ENCODE measurements around the gene CBX7. TPM values are rescaled to one million over a fixed set of nuclear protein-coding genes. Genes with fewer than 3 reads are reported as not detected.

The CBX7 gene
- total RNA-seq, 2 experiments from 2014 or later = 48.6 to 49.1 TPM

- POLR2A ChIA-PET = interaction anchor here (1.3 to 2.7 kb wide), 2 partner anchors 9 to 11 kb away, joined by 5 to 19 read pairs; partner anchors contain the start of gene APOBEC3G
- H3K36me3 Mint-ChIP-seq (ENCODE audit: low read depth) = peaks cover 29% of the 10 kb centered on the region
- intact Hi-C loops (cut with DNase I, micrococcal nuclease) = loop anchor here in 1 of 2 experiments (5.0 kb wide), 1 partner anchor 46 kb away; the partner anchor contains the start of gene APOBEC3F
- peaks cover 65% of the 10 kb centered on the region for H3K4me1 Mint-ChIP-seq (ENCODE audit: low read depth)
- no peaks in the 10 kb centered on the region for H3K27me3 Mint-ChIP-seq
- DNase-seq (no peak), ATAC-seq (ENCODE audit: poor library complexity) (no peak)
- Histone ChIP-seq H3K36me3 (ENCODE audit: insufficient read depth, low read length) (peaks cover 24% of the 10 kb centered on the region), H3K4me3 (ENCODE audit: low read length) (no peak overlapping the region), H3K27me3 (ENCODE audit: control insufficient read depth in 1 of 2, insufficient read depth in 2 of 2, low read length in 2 of 2) (no peaks in the 10 kb centered on the region), H3K9me3 (ENCODE audit: control insufficient read depth in 1 of 2, insufficient read depth in 1 of 2, low read length in 2 of 2) (no peaks in the 10 kb centered on the region), H3K27ac (ENCODE audit: low read depth in 1 of 2, low read length in 2 of 2) (peak overlapping the region; percentile 7 to 30), H3K4me1 (ENCODE audit: insufficient read depth, low read length) (peaks cover 88% of the 10 kb centered on the region)
- CTCF ChIA-PET = interaction anchor here (1.2 kb wide), 1 partner anchor 9 kb away, joined by 3 read pairs; no protein-coding TSS in a partner anchor
- H3K4me3 Mint-ChIP-seq = no peak overlapping the region
- H3K27ac Mint-ChIP-seq = peak overlapping the region; percentile 99
- TF ChIP-seq CTCF (IDR thresholded peaks at IDR 0.05) = no peak
- no peaks in the 10 kb centered on the region for H3K9me3 Mint-ChIP-seq
Measured at GRCh38 chr22:39088685-39089032, 63.8 kb downstream of the CBX7 start.

GRCh38 chr22:39087881-39088684 is 64.4 kb downstream of the CBX7 start:
- H3K4me1 Mint-ChIP-seq (ENCODE audit: low read depth) = peaks cover 64% of the 10 kb centered on the region
- Histone ChIP-seq H3K4me3 (ENCODE audit: low read length) (no peak overlapping the region), H3K36me3 (ENCODE audit: insufficient read depth, low read length) (peaks cover 28% of the 10 kb centered on the region), H3K9me3 (ENCODE audit: control insufficient read depth in 1 of 2, insufficient read depth in 1 of 2, low read length in 2 of 2) (no peaks in the 10 kb centered on the region), H3K27ac (ENCODE audit: low read depth in 1 of 2, low read length in 2 of 2) (peak overlapping the region in 1 of 2 donors; percentile 7), H3K4me1 (ENCODE audit: insufficient read depth, low read length) (peaks cover 91% of the 10 kb centered on the region), H3K27me3 (ENCODE audit: control insufficient read depth in 1 of 2, insufficient read depth in 2 of 2, low read length in 2 of 2) (no peaks in the 10 kb centered on the region)
- DNase-seq (no peak), ATAC-seq (ENCODE audit: poor library complexity) (no peak)
- ChIA-PET POLR2A (interaction anchor here (1.3 to 2.7 kb wide), 2 partner anchors 8 to 11 kb away, joined by 5 to 19 read pairs; partner anchors contain the start of gene APOBEC3G), CTCF (interaction anchor here (0.6 to 1.2 kb wide), 2 partner anchors 9 to 162 kb away, joined by 3 read pairs; no protein-coding TSS in a partner anchor)
- no peaks in the 10 kb centered on the region for H3K9me3 Mint-ChIP-seq
- H3K4me3 Mint-ChIP-seq = peak overlapping the region; percentile 51
- H3K27me3 Mint-ChIP-seq = no peaks in the 10 kb centered on the region
- intact Hi-C loops (cut with DNase I, micrococcal nuclease) = loop anchor here in 1 of 2 experiments (5.0 kb wide), 1 partner anchor 46 kb away; the partner anchor contains the start of gene APOBEC3F
- H3K36me3 Mint-ChIP-seq (ENCODE audit: low read depth) = peaks cover 32% of the 10 kb centered on the region
- peak overlapping the region; percentile 99 for H3K27ac Mint-ChIP-seq
- TF ChIP-seq CTCF (IDR thresholded peaks at IDR 0.05) = no peak

GRCh38 chr22:39087098-39087497 is 65.4 kb downstream of the CBX7 start:
- no peaks in the 10 kb centered on the region for H3K9me3 Mint-ChIP-seq
- ATAC-seq (ENCODE audit: poor library complexity) (no peak), DNase-seq (no peak)
- ChIA-PET POLR2A (no interaction called here), CTCF (interaction anchor here (0.6 kb wide), 1 partner anchor 31 kb away, joined by 3 read pairs; no protein-coding TSS in a partner anchor)
- peaks cover 91% of the 10 kb centered on the region for H3K4me1 ChIP-seq (ENCODE audit: insufficient read depth, low read length)
- TF ChIP-seq CTCF (IDR thresholded peaks at IDR 0.05) = no peak
- no peak overlapping the region for H3K27ac ChIP-seq (ENCODE audit: low read depth in 1 of 2, low read length in 2 of 2)
- H3K27ac Mint-ChIP-seq = peak overlapping the region; percentile 99
- peaks cover 36% of the 10 kb centered on the region for H3K36me3 ChIP-seq (ENCODE audit: insufficient read depth, low read length)
- H3K27me3 ChIP-seq (ENCODE audit: control insufficient read depth in 1 of 2, insufficient read depth in 2 of 2, low read length in 2 of 2) = no peaks in the 10 kb centered on the region
- peaks cover 41% of the 10 kb centered on the region for H3K36me3 Mint-ChIP-seq (ENCODE audit: low read depth)
- no peak overlapping the region for H3K4me3 ChIP-seq (ENCODE audit: low read length)
- intact Hi-C loops (cut with DNase I, micrococcal nuclease) = loop anchor here in 1 of 2 experiments (5.0 kb wide), 1 partner anchor 45 kb away; the partner anchor contains the start of gene APOBEC3F
- H3K4me1 Mint-ChIP-seq (ENCODE audit: low read depth) = peaks cover 54% of the 10 kb centered on the region
- no peak overlapping the region for H3K4me3 Mint-ChIP-seq
- no peaks in the 10 kb centered on the region for H3K9me3 ChIP-seq (ENCODE audit: control insufficient read depth in 1 of 2, insufficient read depth in 1 of 2, low read length in 2 of 2)
- H3K27me3 Mint-ChIP-seq = no peaks in the 10 kb centered on the region

Measured in CD4-positive, alpha-beta T cell (primary cell).